T-helper 1 cell treated with Interleukin-12 subunit alpha and Interleukin-12 subunit beta and Interleukin-4 antibody, amounts not matched to agents 30 μg/mL and 1 μg/mL, for 36 hours (primary cell): Measurements from ENCODE around the gene RALGPS2.

Experiments
- H3K27ac Mint-ChIP-seq: one replicate; pipeline ENCODE4 v1.8.0; 2021; ENCODE audit warnings: mild to moderate bottlenecking, mixed read lengths
- H3K27me3 Mint-ChIP-seq: one replicate; pipeline ENCODE4 v1.8.0; 2021; ENCODE audit warnings: low read depth, mixed read lengths
- H3K36me3 Mint-ChIP-seq: one replicate; pipeline ENCODE4 v1.8.0; 2021; ENCODE audit warnings: low read depth, mixed read lengths
- H3K4me1 Mint-ChIP-seq: one replicate; pipeline ENCODE4 v1.8.0; 2021; ENCODE audit warnings: low read depth, mixed read lengths
- H3K4me3 Mint-ChIP-seq: one replicate; pipeline ENCODE4 v1.8.0; 2021; ENCODE audit warnings: mild to moderate bottlenecking, moderate library complexity, mixed read lengths
- H3K9me3 Mint-ChIP-seq: one replicate; pipeline ENCODE4 v1.8.0; 2021; ENCODE audit warnings: mixed read lengths

Gene RALGPS2

GRCh38 chr1:178938101-178938958 lies 213.3 kb downstream of the RALGPS2 start:
- Mint-ChIP-seq H3K27me3 (no peaks in the 10 kb centered on the region), H3K27ac (no peak overlapping the region), H3K9me3 (no peaks in the 10 kb centered on the region)

DNA sequence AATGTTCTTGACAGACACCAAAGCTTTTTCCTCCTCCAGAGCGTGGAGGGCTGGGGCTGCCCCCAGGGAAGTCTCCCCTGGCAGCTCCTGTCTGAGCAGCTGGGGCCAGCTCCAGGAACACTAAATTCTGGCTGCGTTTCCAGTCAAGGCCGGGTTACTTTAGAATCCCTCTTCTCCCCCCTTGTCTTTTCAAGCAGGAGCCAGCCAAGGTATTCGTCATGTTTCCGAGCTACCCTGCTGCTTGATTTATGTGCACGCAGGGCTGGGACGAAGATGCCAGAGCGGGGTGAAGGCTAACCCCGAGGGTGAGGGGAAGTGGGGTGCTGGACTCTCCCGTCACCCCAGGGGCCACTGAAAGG lies 213.9 kb downstream of the RALGPS2 start:
- H3K27ac Mint-ChIP-seq = no peak overlapping the region
- H3K4me1 Mint-ChIP-seq = peaks cover 3% of the 10 kb centered on the region
- H3K9me3 Mint-ChIP-seq = no peaks in the 10 kb centered on the region
- H3K27me3 Mint-ChIP-seq = no peaks in the 10 kb centered on the region
- no peak overlapping the region for H3K4me3 Mint-ChIP-seq
- H3K36me3 Mint-ChIP-seq = no peaks in the 10 kb centered on the region

More at GRCh38 chr1:178938101-178938958, 213.3 kb downstream of the RALGPS2 start:
- H3K36me3 Mint-ChIP-seq = no peaks in the 10 kb centered on the region
- no peak overlapping the region for H3K4me3 Mint-ChIP-seq
- H3K4me1 Mint-ChIP-seq = peaks cover 3% of the 10 kb centered on the region

GRCh38 chr1:178939338-178940067 lies 214.5 kb downstream of the RALGPS2 start:
- Mint-ChIP-seq H3K27me3 (no peaks in the 10 kb centered on the region), H3K4me1 (peaks cover 3% of the 10 kb centered on the region), H3K27ac (no peak overlapping the region), H3K9me3 (no peaks in the 10 kb centered on the region), H3K4me3 (no peak overlapping the region), H3K36me3 (no peaks in the 10 kb centered on the region)

GRCh38 chr1:178940068-178940765 lies 215.2 kb downstream of the RALGPS2 start:
- peaks cover 3% of the 10 kb centered on the region for H3K4me1 Mint-ChIP-seq
- no peaks in the 10 kb centered on the region for H3K27me3 Mint-ChIP-seq
- H3K36me3 Mint-ChIP-seq = no peaks in the 10 kb centered on the region
- no peak overlapping the region for H3K4me3 Mint-ChIP-seq
- no peak overlapping the region for H3K27ac Mint-ChIP-seq
- H3K9me3 Mint-ChIP-seq = no peaks in the 10 kb centered on the region

DNA sequence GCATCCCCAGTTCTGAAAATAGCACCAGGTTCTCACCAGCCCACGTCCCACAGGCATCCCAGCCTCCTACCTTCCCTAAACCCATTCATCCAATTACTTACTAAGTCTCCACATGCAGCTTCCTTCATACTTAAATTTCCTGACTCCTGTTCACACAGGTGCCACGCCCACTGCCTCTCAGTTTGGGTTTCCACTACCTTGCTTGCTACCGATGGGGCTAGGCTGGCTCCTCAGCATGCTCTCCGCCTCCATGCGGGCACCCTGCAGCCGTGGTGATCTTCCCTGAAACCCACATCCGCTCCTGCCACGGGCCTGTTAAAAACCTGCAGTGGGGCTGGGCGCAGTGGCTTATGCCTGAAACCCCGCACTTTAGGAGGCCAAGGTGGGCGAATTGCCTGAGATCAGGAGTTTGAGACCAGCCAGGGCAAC lies 216.2 kb downstream of the RALGPS2 start:
- Mint-ChIP-seq H3K4me3 (no peak overlapping the region), H3K27ac (no peak overlapping the region)

GRCh38 chr1:178941849-178942248 lies 216.8 kb downstream of the RALGPS2 start:
- Mint-ChIP-seq H3K4me1 (peaks cover 3% of the 10 kb centered on the region), H3K4me3 (no peak overlapping the region), H3K36me3 (no peaks in the 10 kb centered on the region), H3K9me3 (no peaks in the 10 kb centered on the region), H3K27ac (no peak overlapping the region), H3K27me3 (no peaks in the 10 kb centered on the region)

More for the DNA sequence above, 216.2 kb downstream of the RALGPS2 start:
- Mint-ChIP-seq H3K36me3 (no peaks in the 10 kb centered on the region), H3K27me3 (no peaks in the 10 kb centered on the region), H3K4me1 (peaks cover 3% of the 10 kb centered on the region), H3K9me3 (no peaks in the 10 kb centered on the region)

DNA sequence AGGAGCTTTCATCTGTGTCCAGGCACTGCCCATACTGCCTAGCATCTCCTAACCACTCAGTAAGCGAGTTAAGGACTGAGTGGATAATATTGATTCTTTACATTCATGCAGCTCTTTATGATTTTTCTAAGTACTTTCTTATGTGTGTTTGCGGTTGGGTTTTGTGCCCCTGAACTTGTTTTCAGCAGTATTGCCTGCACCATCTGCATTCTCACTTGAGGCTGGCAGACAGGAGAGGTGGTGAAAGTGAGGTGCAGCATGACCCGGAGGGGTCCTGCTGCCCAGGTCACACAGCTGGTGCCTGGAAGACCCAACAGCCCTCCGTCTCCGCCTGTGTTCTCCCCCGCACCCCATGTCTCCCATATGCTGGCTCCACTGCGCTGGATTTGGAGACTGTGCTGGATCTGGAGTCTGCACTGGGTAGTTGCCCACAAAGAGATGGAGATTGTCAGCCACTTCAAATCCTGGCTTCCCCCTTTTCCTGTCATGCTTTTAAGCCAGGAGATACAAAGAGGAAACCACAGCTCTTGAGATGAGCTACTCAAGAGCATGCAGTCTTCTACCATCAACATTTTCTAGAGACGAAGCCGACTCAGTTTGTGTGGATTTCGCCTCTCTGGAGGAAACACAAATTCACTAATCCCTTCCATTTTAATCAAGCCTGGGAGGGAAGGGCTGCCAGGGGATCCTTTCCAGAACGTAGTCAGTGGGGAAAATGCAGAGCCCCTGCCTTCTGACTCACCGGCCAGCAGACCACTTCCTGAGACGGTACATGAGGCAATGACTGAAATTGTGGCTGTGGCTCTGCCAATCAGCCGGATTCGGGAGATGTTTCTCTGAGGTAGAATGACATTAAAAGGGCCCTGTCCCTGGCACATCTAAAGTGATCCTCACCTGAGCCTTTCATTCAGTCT lies 217.5 kb downstream of the RALGPS2 start:
- H3K27me3 Mint-ChIP-seq = no peaks in the 10 kb centered on the region
- H3K27ac Mint-ChIP-seq = no peak overlapping the region
- no peaks in the 10 kb centered on the region for H3K36me3 Mint-ChIP-seq
- H3K4me1 Mint-ChIP-seq = peaks cover 3% of the 10 kb centered on the region
- no peaks in the 10 kb centered on the region for H3K9me3 Mint-ChIP-seq
- no peak overlapping the region for H3K4me3 Mint-ChIP-seq

DNA sequence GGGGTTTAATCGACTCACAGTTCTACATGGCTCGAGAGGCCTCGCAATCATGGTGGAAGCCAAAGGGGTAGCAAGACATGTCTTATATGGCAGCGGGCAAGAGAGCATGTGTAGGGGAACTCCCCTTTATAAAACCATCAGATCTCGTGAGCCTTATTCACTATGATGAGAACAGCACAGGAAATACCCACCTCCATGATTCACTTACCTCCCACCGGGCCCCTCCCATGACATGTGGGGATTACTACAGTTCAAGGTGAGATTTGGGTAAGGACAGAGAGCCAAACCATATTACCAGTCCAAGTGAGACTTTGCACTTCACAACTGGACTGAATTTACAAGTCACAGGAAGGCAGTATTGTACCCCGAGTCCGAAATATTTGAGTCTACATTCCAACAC lies 219.7 kb downstream of the RALGPS2 start:
- Mint-ChIP-seq H3K4me1 (peaks cover 3% of the 10 kb centered on the region), H3K27me3 (no peaks in the 10 kb centered on the region), H3K9me3 (no peaks in the 10 kb centered on the region), H3K27ac (no peak overlapping the region), H3K4me3 (no peak overlapping the region), H3K36me3 (no peaks in the 10 kb centered on the region)

DNA sequence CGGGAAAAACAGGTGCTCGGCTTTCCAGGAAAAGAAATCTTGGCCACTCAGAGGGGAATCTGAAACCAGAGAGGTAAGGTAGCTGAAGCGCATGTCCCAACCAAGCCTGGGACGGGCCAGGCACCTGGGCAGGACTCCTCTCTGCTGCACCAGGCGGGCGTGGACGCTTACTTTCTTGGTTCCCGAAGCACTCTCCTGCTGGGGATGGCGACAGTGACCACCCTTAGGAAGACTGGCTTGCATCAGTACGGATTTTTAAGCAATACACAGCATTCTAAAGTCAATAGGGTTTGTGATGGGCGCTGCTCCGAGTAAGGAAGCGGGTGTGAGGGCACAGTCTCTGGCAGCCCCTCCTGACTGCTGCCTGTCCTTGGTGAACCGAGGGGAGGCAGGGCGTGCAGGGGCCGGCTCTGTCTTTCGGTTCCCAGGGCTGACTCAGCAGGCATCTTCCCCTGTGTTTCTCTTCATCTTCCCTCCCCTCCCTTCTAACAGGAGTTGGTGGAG lies 220.8 kb downstream of the RALGPS2 start:
- H3K4me1 Mint-ChIP-seq = peaks cover 3% of the 10 kb centered on the region
- no peaks in the 10 kb centered on the region for H3K9me3 Mint-ChIP-seq
- H3K27me3 Mint-ChIP-seq = no peaks in the 10 kb centered on the region
- H3K4me3 Mint-ChIP-seq = no peak overlapping the region
- H3K36me3 Mint-ChIP-seq = no peaks in the 10 kb centered on the region
- H3K27ac Mint-ChIP-seq = no peak overlapping the region

- Mint-ChIP-seq H3K27me3 (no peaks in the 10 kb centered on the region), H3K9me3 (no peaks in the 10 kb centered on the region), H3K4me3 (no peak overlapping the region), H3K4me1 (peaks cover 3% of the 10 kb centered on the region), H3K36me3 (no peaks in the 10 kb centered on the region), H3K27ac (no peak overlapping the region)
Observed at GRCh38 chr1:178946416-178946815, 221.4 kb downstream of the RALGPS2 start.

DNA sequence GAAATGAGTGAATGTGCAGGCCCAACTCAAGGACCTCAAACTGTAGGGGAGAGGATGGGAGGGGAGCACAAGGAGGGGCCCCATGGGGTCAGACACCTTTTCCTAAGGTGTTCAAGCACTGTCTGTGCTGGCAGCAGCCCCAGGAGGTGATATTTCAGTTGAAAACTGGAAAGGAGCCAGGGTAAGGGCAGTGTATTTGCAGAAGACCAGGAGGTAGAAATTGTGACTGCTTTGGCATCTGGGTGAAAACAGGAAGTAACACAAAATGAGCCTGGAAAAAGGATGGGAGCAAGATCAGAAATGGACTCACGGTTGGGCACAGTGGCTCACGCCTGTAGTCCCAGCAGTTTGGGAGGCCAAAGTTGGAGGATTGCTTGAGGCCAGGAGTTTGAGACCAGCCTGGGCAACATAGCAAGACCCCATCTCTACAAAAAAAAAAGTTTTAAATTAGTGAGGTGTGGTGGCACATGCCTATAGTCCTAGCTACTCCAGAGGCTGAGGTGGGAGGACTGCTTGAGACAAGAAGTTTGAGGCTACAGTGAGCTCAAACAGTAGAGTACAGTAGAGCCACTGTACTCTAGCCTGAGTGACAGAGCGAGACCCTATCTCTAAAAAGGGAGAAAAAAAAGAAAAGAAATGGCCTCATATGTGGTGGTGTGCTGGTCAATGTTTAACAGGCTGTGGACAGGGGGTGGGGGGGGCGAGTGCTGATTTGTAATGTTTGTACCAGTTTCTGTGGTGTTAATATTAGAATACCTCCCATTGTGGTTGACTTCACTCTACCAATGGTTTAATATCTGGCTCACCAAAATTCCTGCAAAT lies 222.0 kb downstream of the RALGPS2 start:
- Mint-ChIP-seq H3K4me1 (peaks cover 3% of the 10 kb centered on the region), H3K9me3 (no peaks in the 10 kb centered on the region), H3K27ac (no peak overlapping the region), H3K36me3 (no peaks in the 10 kb centered on the region), H3K27me3 (no peaks in the 10 kb centered on the region), H3K4me3 (no peak overlapping the region)

DNA sequence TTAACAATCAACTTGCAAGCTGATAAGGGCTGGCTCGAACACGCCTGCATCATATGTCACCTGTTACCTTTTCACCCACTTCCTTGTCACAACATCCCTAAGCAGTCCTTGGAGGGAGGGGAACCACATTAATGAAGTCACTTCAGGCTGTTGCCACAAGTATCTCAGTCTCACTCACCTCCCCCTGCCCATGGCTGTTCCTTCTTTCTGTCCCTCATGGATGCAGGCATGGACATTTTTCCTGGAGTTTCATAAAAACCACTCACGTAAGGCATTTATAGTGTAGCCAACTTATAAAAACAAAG lies 222.6 kb downstream of the RALGPS2 start:
- no peak overlapping the region for H3K27ac Mint-ChIP-seq
- no peak overlapping the region for H3K4me3 Mint-ChIP-seq
- H3K4me1 Mint-ChIP-seq = peaks cover 2% of the 10 kb centered on the region
- H3K27me3 Mint-ChIP-seq = no peaks in the 10 kb centered on the region
- no peaks in the 10 kb centered on the region for H3K9me3 Mint-ChIP-seq
- H3K36me3 Mint-ChIP-seq = no peaks in the 10 kb centered on the region

DNA sequence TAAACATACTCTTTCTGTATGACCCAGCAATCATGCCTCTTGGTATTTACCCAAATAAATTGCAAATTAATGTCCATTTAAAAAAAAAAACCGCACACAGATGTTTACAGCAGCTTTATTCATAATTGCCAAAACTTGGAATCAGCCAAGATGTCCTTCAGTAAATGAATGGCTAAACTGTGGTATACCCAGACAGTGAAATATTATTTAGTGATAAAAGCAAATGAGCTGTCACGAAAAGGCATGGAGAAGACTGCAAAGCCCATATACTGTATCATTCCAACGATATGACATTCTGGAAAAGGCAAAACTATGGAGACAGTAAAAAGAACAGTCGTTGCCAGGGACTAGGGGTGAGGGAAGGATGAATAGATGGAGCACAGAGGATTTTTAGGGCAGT lies 223.6 kb downstream of the RALGPS2 start:
- no peaks in the 10 kb centered on the region for H3K4me1 Mint-ChIP-seq
- no peaks in the 10 kb centered on the region for H3K27me3 Mint-ChIP-seq
- H3K4me3 Mint-ChIP-seq = no peak overlapping the region
- H3K36me3 Mint-ChIP-seq = no peaks in the 10 kb centered on the region
- H3K9me3 Mint-ChIP-seq = no peaks in the 10 kb centered on the region
- no peak overlapping the region for H3K27ac Mint-ChIP-seq
